Keratinocyte (primary cell): ENCODE results near the gene LDLRAD4. TPM values are rescaled to one million over a fixed set of nuclear protein-coding genes. Genes with fewer than 3 reads are reported as not detected.

Experiments used
- DNase-seq: peaks from one replicate; pipeline ENCODE4 v3.0.0-alpha.2; 2011; ENCODE audit warnings: low read depth, missing footprints, low spot score
- FAIRE-seq: peaks from 2 replicates; lab custom pipeline; 2011; peaks lifted over from hg19 to GRCh38; lab: Jason Lieb, UNC
- H2AFZ ChIP-seq: 2 replicates; pipeline ENCODE4 v1.6.0; 2012; ENCODE audit warnings: low read length, control low read depth, inconsistent platforms; ENCODE audit not compliant: control insufficient read depth
- H3K27ac ChIP-seq: 2 replicates; pipeline ENCODE4 v1.5.1; 2011; ENCODE audit warnings: low read length; ENCODE audit not compliant: control insufficient read depth, insufficient read depth
- H3K27me3 ChIP-seq: 3 replicates; pipeline ENCODE4 v1.6.0; 2011; ENCODE audit warnings: low read length; ENCODE audit not compliant: control insufficient read depth, insufficient read depth; ENCODE audit errors: extremely low read depth
- H3K36me3 ChIP-seq, 2 experiments: 2 replicates in 1 of 2; 3 replicates in 1 of 2; pipeline ENCODE4 v1.5.1; 2011; ENCODE audit warnings: low read length in 2 of 2, mild to moderate bottlenecking in 1 of 2; ENCODE audit not compliant: control insufficient read depth in 2 of 2, insufficient read depth in 2 of 2; ENCODE audit errors: extremely low read depth in 1 of 2
- H3K4me1 ChIP-seq: 3 replicates; pipeline ENCODE4 v1.5.1; 2011; ENCODE audit warnings: low read length; ENCODE audit not compliant: control insufficient read depth, insufficient read depth; ENCODE audit errors: extremely low read depth
- H3K4me2 ChIP-seq: 3 replicates; pipeline ENCODE4 v1.6.0; 2011; ENCODE audit warnings: low read depth, low read length; ENCODE audit not compliant: control insufficient read depth, insufficient read depth; ENCODE audit errors: extremely low read depth
- H3K4me3 ChIP-seq, 3 experiments: fragments of 200-600 bp in 1 of 3; sonication (generic) in 1 of 3; 2 replicates in 2 of 3; 3 replicates in 1 of 3; pipeline ENCODE4 v1.5.1; 2011 to 2016; ENCODE audit warnings: low read length in 3 of 3, mild to moderate bottlenecking in 3 of 3, control low read depth in 2 of 3, inconsistent platforms in 1 of 3, low read depth in 1 of 3, mixed read lengths in 1 of 3, mixed run types in 1 of 3, moderate library complexity in 1 of 3; ENCODE audit not compliant: control insufficient read depth in 2 of 3, insufficient read depth in 2 of 3; ENCODE audit errors: extremely low read depth in 1 of 3
- H3K79me2 ChIP-seq: 2 replicates; pipeline ENCODE4 v1.6.0; 2012; ENCODE audit warnings: low read length; ENCODE audit not compliant: control insufficient read depth, insufficient read depth
- H3K9ac ChIP-seq: 3 replicates; pipeline ENCODE4 v1.6.0; 2011; ENCODE audit warnings: low read length; ENCODE audit not compliant: control insufficient read depth, insufficient read depth; ENCODE audit errors: extremely low read depth
- H3K9me1 ChIP-seq: 3 replicates; pipeline ENCODE4 v1.6.0; 2011; ENCODE audit warnings: low read length; ENCODE audit not compliant: control insufficient read depth, insufficient read depth; ENCODE audit errors: extremely low read depth
- H3K9me3 ChIP-seq: 2 replicates; pipeline ENCODE4 v1.5.1; 2012; ENCODE audit warnings: low read depth, low read length; ENCODE audit not compliant: control insufficient read depth
- H4K20me1 ChIP-seq: 3 replicates; pipeline ENCODE4 v1.6.0; 2011; ENCODE audit warnings: low read length; ENCODE audit not compliant: control insufficient read depth, insufficient read depth; ENCODE audit errors: extremely low read depth
- EZH2 ChIP-seq: IDR thresholded peaks from one replicate; pipeline ENCODE4 v1.6.1; 2012; ENCODE audit warnings: inconsistent platforms, mild to moderate bottlenecking, low read length, moderate library complexity
- dilution Hi-C: fragments of 300-500 bp; cut with MboI; formaldehyde crosslinking; loops from one replicate; pipeline ENCODE4 v1.7.0; 2020; ENCODE audit warnings: low sequenced_read_pairs; ENCODE audit not compliant: extremely low pct_ligation_motif_present
- polyA plus RNA-seq, 5 experiments: library from polyadenylated mRNA; depleted of rRNA in 3 of 5; stranded (reverse) in 3 of 5; stranded (forward) in 1 of 5; unstranded in 1 of 5; fragments of >200 nt; gene quantifications; 1 replicate in 1 of 5; 2 replicates in 3 of 5; 3 replicates in 1 of 5; pipeline versions ENCODE4 v1.2.1 to v1.2.3, GENCODE V29; 2011 to 2012; ENCODE audit warnings: missing spikeins in 2 of 5, low read depth in 1 of 5, low replicate concordance in 1 of 5
- TF ChIP-seq, protein P1 (sequence below), 3 experiments: IDR thresholded peaks in 1 of 3; conservative IDR thresholded peaks in 1 of 3; optimal IDR thresholded peaks in 1 of 3; 2 replicates in 2 of 3; 3 replicates in 1 of 3; pipeline versions ENCODE3 to v1.5.1; 2011; ENCODE audit warnings: low read length in 3 of 3, mild to moderate bottlenecking in 3 of 3, moderate library complexity in 2 of 3, control low read depth in 1 of 3, inconsistent platforms in 1 of 3; ENCODE audit not compliant: insufficient read depth in 2 of 3; ENCODE audit errors: extremely low read depth in 1 of 3

LDLRAD4 gene
- polyA plus RNA-seq, 1 donor (not counting 4 experiments of a cell fraction or from before 2014, with no cell fraction given), result not detected

DNA sequence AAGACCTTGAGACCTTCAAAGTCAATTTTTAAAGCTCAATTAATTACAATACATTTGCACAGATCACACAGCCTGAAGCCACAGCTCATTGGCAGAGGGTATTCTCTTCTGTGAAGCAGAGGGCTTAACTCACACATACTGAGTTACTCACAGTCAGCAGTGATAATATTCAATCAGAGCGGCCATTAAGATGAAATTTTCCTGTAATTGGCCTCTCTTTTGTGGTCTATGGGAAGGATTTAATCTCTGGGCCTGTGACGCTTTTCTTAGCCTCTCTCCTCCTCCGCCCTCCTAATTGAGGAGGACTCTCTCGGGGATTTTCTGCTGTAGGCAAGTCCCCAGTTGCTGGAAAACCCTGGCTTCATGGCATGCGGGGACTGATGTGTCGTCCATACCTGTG lies 12.3 kb upstream of the LDLRAD4 start:
- Histone ChIP-seq H3K9me3 (no peaks in the 10 kb centered on the region), H3K79me2 (no peaks in the 10 kb centered on the region), H2AFZ (no peak overlapping the region), H4K20me1 (no peaks in the 10 kb centered on the region), H3K4me1 (no peaks in the 10 kb centered on the region), H3K4me2 (no peak overlapping the region), H3K27ac (no peak overlapping the region), H3K27me3 (no peaks in the 10 kb centered on the region), H3K9me1 (no peaks in the 10 kb centered on the region), H3K4me3 (no peak overlapping the region), H3K36me3 (no peaks in the 10 kb centered on the region), H3K9ac (no peak overlapping the region)
- TF ChIP-seq, protein P1, sequence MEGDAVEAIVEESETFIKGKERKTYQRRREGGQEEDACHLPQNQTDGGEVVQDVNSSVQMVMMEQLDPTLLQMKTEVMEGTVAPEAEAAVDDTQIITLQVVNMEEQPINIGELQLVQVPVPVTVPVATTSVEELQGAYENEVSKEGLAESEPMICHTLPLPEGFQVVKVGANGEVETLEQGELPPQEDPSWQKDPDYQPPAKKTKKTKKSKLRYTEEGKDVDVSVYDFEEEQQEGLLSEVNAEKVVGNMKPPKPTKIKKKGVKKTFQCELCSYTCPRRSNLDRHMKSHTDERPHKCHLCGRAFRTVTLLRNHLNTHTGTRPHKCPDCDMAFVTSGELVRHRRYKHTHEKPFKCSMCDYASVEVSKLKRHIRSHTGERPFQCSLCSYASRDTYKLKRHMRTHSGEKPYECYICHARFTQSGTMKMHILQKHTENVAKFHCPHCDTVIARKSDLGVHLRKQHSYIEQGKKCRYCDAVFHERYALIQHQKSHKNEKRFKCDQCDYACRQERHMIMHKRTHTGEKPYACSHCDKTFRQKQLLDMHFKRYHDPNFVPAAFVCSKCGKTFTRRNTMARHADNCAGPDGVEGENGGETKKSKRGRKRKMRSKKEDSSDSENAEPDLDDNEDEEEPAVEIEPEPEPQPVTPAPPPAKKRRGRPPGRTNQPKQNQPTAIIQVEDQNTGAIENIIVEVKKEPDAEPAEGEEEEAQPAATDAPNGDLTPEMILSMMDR (optimal IDR thresholded peaks at IDR 0.05 in 1 of 3, IDR thresholded peaks at IDR 0.05 in 1 of 3, conservative IDR thresholded peaks at IDR 0.05 in 1 of 3; ENCODE audit: extremely low read depth in 1 of 3, insufficient read depth in 2 of 3, low read length in 3 of 3), result no peak
- TF ChIP-seq EZH2, result no peak
- FAIRE-seq, result no peak
- no peak for DNase-seq
- dilution Hi-C loops, result loop anchor here (25.0 kb wide), 1 partner anchor 431 kb away; no protein-coding TSS in a partner anchor

DNA sequence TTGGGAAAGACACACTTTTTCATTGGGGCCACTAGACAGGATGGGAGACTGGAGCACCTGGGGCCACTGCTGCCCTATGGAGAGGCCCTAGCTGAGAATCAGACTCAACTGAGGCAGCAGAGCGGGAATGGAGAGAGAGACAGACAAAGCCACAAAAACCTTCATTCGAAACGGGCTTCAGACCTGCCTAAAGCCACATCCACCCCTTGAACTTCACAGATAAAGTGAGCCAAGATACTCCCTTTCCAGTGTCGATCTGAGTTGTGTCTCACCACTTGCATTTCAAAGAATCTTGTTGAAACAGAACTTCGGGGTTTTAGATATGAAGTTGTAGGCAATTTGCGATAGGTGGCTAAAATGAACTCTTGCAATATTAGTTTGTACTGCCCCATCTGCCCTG lies 11.3 kb upstream of the LDLRAD4 start:
- Histone ChIP-seq H4K20me1 (no peaks in the 10 kb centered on the region), H3K36me3 (no peaks in the 10 kb centered on the region), H3K27ac (no peak overlapping the region), H3K4me1 (no peaks in the 10 kb centered on the region), H3K79me2 (no peaks in the 10 kb centered on the region), H3K9ac (no peak overlapping the region), H3K9me1 (no peaks in the 10 kb centered on the region), H3K9me3 (no peaks in the 10 kb centered on the region), H2AFZ (no peak overlapping the region), H3K4me2 (no peak overlapping the region), H3K27me3 (peaks cover 4% of the 10 kb centered on the region), H3K4me3 (no peak overlapping the region)
- dilution Hi-C loops, result loop anchor here (25.0 kb wide), 1 partner anchor 430 kb away; no protein-coding TSS in a partner anchor
- FAIRE-seq, result no peak
- no peak for DNase-seq
- TF ChIP-seq, protein P1 (optimal IDR thresholded peaks at IDR 0.05 in 1 of 3, IDR thresholded peaks at IDR 0.05 in 1 of 3, conservative IDR thresholded peaks at IDR 0.05 in 1 of 3; ENCODE audit: extremely low read depth in 1 of 3, insufficient read depth in 2 of 3, low read length in 3 of 3), result no peak
- TF ChIP-seq EZH2, result no peak
